ENCODE measurements around the gene CKAP5.

GRCh38 chr11:46725338-46726205 lies 120.5 kb downstream of the CKAP5 start:
- TF ChIP-seq EZH2 (IDR thresholded peaks at IDR 0.05) (no peak), POLR2AphosphoS5 (IDR thresholded peaks at IDR 0.05; ENCODE audit: borderline replicate concordance, low read depth, low read length) (no peak), FOXP2 (optimal IDR thresholded peaks at IDR 0.05; ENCODE audit: control extremely low read depth, extremely low read length, insufficient read depth) (no peak)

All from SK-N-MC (cell line).